ENCODE results near the gene CYB5R3. TPM values are rescaled to one million over a fixed set of nuclear protein-coding genes. Genes with fewer than 3 reads are reported as not detected.
"Not testable (repeated sequence)": the region's sequence is repeated elsewhere in the genome, so short reads cannot be mapped to it uniquely, and the experiment has no call there.

The CYB5R3 gene
- total RNA-seq, 1 donor from 2014 or later = 85.0 TPM

GRCh38 chr22:42670921-42671709, 21.9 kb upstream of the CYB5R3 start:
- no peaks in the 10 kb centered on the region for H3K27me3 ChIP-seq (ENCODE audit: control insufficient read depth, insufficient read depth, low read length)
- TF ChIP-seq CTCF (IDR thresholded peaks at IDR 0.05; ENCODE audit: insufficient read depth, low read length, poor library complexity, severe bottlenecking) = no peak
- no peaks in the 10 kb centered on the region for H3K36me3 ChIP-seq (ENCODE audit: control insufficient read depth, insufficient read depth, low read length)
- H3K4me3 ChIP-seq (ENCODE audit: low read depth, low read length) = no peak overlapping the region
- DNase-seq (ENCODE audit: low read depth) = no peak

- Histone ChIP-seq H3K36me3 (ENCODE audit: control insufficient read depth, insufficient read depth, low read length) (no peaks in the 10 kb centered on the region), H3K4me3 (ENCODE audit: low read depth, low read length) (no peak overlapping the region)
- no peak for TF ChIP-seq CTCF (IDR thresholded peaks at IDR 0.05; ENCODE audit: insufficient read depth, low read length, poor library complexity, severe bottlenecking)
Observed at GRCh38 chr22:42670046-42670445, 20.9 kb upstream of the CYB5R3 start.

GRCh38 chr22:42666393-42666792, 17.2 kb upstream of the CYB5R3 start:
- H3K4me3 ChIP-seq (ENCODE audit: low read depth, low read length); H3K27me3 ChIP-seq (ENCODE audit: control insufficient read depth, insufficient read depth, low read length); H3K36me3 ChIP-seq (ENCODE audit: control insufficient read depth, insufficient read depth, low read length); DNase-seq (ENCODE audit: low read depth): not testable (repeated sequence)

More at GRCh38 chr22:42670046-42670445, 20.9 kb upstream of the CYB5R3 start:
- no peak for DNase-seq (ENCODE audit: low read depth)
- no peaks in the 10 kb centered on the region for H3K27me3 ChIP-seq (ENCODE audit: control insufficient read depth, insufficient read depth, low read length)

- H3K36me3 ChIP-seq (ENCODE audit: control insufficient read depth, insufficient read depth, low read length) = no peaks in the 10 kb centered on the region
- no peak for TF ChIP-seq CTCF (IDR thresholded peaks at IDR 0.05; ENCODE audit: insufficient read depth, low read length, poor library complexity, severe bottlenecking)
- DNase-seq (ENCODE audit: low read depth) = no peak
- H3K4me3 ChIP-seq (ENCODE audit: low read depth, low read length) = no peak overlapping the region
- H3K27me3 ChIP-seq (ENCODE audit: control insufficient read depth, insufficient read depth, low read length) = peaks cover 2% of the 10 kb centered on the region
Observed at GRCh38 chr22:42664976-42665831, 16.0 kb upstream of the CYB5R3 start.

GRCh38 chr22:42661985-42662831, 13.0 kb upstream of the CYB5R3 start:
- DNase-seq (ENCODE audit: low read depth) = no peak
- H3K36me3 ChIP-seq (ENCODE audit: control insufficient read depth, insufficient read depth, low read length) = no peaks in the 10 kb centered on the region
- H3K4me3 ChIP-seq (ENCODE audit: low read depth, low read length) = peak overlapping the region; percentile 58
- peaks cover 2% of the 10 kb centered on the region for H3K27me3 ChIP-seq (ENCODE audit: control insufficient read depth, insufficient read depth, low read length)
- peak; percentile 67 for TF ChIP-seq CTCF (IDR thresholded peaks at IDR 0.05; ENCODE audit: insufficient read depth, low read length, poor library complexity, severe bottlenecking)
